ENCODE results near the gene PIGH.

DNA sequence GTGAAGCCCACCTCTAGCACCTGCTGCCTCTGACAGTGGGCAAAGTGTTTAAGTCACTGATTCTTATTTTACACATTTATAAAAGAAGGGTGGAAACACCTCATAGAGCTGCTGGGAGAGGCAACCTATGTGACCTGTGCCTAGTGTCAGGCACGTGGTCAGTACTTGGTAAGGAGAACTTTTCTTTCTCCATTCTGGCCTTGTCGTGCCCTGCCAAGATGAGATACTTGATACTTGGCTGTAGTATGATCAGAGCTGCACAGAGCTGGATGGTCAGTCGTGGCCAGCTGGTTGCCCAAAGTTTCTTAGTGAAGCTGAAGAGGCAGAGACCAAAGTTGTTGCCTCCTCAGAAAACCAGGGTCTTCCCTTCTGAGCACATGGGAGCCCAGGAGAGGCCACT lies 42.4 kb downstream of the PIGH start:
- TF ChIP-seq, protein P1, sequence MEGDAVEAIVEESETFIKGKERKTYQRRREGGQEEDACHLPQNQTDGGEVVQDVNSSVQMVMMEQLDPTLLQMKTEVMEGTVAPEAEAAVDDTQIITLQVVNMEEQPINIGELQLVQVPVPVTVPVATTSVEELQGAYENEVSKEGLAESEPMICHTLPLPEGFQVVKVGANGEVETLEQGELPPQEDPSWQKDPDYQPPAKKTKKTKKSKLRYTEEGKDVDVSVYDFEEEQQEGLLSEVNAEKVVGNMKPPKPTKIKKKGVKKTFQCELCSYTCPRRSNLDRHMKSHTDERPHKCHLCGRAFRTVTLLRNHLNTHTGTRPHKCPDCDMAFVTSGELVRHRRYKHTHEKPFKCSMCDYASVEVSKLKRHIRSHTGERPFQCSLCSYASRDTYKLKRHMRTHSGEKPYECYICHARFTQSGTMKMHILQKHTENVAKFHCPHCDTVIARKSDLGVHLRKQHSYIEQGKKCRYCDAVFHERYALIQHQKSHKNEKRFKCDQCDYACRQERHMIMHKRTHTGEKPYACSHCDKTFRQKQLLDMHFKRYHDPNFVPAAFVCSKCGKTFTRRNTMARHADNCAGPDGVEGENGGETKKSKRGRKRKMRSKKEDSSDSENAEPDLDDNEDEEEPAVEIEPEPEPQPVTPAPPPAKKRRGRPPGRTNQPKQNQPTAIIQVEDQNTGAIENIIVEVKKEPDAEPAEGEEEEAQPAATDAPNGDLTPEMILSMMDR (IDR thresholded peaks at IDR 0.05): no peak
- no peak for TF ChIP-seq POLR2A (IDR thresholded peaks at IDR 0.05)
